Measurements from ENCODE around the gene DXO.
"Not testable (repeated sequence)": the region's sequence is repeated elsewhere in the genome, so short reads cannot be mapped to it uniquely, and the experiment has no call there.

The DXO gene

DNA sequence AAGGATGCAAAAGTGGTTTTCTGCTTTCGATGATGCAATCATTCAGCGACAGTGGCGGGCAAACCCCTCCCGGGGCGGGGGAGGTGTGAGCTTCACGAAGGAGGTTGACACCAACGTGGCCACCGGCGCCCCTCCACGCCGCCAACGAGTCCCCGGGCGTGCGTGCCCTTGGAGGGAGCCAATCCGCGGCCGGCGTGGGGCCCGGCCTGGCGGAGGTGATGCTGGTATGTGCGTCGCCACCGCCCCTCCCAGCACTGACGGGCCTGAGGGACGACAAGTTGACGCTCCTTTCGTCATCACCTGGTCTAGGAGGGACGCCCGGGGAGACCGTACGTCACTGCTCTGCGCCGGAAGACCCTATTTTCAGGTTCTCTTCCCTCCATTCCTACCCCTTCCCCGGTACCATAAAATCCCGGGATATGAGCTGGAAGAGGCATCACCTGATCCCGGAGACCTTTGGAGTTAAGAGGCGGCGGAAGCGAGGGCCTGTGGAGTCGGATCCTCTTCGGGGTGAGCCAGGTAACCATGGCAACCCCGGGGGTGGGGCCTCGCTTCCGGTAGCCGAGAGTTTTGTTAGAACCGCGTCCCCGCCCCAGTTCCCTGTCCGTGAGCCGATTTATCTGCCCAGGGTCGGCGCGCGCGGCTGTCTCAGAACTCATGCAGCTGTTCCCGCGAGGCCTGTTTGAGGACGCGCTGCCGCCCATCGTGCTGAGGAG, at the start of gene DXO:
DXO (minus strand) TSS at position 146 of the 716 bp plus-strand sequence. CDS start 463 bp downstream, outside the sequence.
- DNase-seq = peak; percentile 95 to 96

DNA sequence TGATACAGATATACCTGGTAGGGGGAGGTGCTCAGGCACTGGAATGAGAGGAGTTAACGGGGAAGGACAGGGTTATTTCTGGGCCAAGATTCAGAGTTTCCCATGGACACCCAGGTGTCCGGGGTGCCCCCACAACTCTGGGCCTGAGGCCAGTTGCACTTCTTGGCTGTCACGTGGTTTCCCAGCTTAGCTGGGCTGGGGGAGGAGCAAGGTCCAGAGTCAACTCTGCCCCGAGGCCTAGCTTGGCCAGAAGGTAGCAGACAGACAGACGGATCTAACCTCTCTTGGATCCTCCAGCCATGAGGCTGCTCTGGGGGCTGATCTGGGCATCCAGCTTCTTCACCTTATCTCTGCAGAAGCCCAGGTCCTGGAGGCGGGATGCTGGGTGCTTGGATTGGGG, 42.6 kb upstream of the DXO start, which contains the start of gene C4B:
C4B (plus strand) TSS at position 249 of the 400 bp plus-strand sequence; CDS start at position 300, 51 bp downstream.
- not testable (repeated sequence) for DNase-seq

GRCh38 chr6:32013738-32014137, 41.8 kb upstream of the DXO start:
- DNase-seq = not testable (repeated sequence)

- not testable (repeated sequence) for DNase-seq
These were observed 41.1 kb upstream of the DXO start for GRCh38 chr6:32012941-32013617.

DNA sequence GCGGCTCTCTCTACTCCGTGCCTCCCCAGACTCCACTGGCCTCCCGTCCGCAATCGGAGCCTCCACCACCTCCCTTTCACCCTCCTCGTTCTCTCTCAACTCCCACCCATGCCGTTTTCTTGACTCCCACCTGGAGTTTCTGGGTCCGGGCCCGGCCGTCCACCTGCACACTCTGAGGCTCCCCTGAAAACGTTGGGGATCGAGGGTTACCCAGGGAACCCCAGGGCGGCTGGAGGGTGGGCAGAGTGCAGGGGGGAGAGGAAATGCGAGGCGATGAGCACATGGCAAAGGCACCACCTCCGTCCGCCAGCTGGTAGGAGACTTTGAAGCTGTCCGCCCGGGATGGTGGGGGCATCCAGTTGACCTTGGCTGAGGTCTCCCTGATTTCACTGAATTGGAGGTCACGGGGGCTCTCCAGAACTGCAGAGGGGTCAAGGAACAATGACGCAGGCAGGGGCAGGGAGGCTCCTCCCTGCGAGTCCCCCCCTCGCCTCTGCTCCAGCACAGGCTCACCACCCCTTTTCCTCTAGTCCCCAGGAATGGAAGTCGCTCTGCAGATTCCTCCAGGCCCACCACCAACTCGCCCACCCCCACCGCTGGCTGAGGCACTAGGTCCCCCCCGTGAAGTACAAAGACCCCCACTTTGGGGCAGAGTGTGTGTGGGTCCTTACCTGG, 39.1 kb upstream of the DXO start:
- DNase-seq = not testable (repeated sequence)

- not testable (repeated sequence) for DNase-seq
These were observed 37.6 kb upstream of the DXO start for GRCh38 chr6:32009537-32009936.

- peak; percentile 77 to 85 for DNase-seq
These were observed 36.7 kb upstream of the DXO start for GRCh38 chr6:32008616-32009015.

GRCh38 chr6:32008037-32008436, 36.1 kb upstream of the DXO start:
- not testable (repeated sequence) for DNase-seq

DNA sequence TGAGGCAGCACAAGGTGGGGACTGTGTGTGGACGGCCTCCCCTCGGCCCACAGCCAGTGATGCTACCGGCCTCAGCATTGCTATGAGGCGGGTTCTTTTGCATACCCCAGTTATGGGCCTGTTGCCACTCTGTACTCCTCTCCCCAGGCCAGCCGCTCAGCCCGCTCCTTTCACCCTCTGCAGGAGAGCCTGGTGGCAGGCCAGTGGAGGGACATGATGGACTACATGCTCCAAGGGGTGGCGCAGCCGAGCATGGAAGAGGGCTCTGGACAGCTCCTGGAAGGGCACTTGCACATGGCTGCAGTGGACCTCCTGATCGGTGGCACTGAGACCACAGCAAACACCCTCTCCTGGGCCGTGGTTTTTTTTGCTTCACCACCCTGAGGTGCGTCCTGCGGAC, 35.1 kb upstream of the DXO start:
- DNase-seq = not testable (repeated sequence)

- DNase-seq = not testable (repeated sequence)
These were observed 34.1 kb upstream of the DXO start for GRCh38 chr6:32005991-32006529.

GRCh38 chr6:32005538-32005880, 33.6 kb upstream of the DXO start:
- DNase-seq = not testable (repeated sequence)

DNA sequence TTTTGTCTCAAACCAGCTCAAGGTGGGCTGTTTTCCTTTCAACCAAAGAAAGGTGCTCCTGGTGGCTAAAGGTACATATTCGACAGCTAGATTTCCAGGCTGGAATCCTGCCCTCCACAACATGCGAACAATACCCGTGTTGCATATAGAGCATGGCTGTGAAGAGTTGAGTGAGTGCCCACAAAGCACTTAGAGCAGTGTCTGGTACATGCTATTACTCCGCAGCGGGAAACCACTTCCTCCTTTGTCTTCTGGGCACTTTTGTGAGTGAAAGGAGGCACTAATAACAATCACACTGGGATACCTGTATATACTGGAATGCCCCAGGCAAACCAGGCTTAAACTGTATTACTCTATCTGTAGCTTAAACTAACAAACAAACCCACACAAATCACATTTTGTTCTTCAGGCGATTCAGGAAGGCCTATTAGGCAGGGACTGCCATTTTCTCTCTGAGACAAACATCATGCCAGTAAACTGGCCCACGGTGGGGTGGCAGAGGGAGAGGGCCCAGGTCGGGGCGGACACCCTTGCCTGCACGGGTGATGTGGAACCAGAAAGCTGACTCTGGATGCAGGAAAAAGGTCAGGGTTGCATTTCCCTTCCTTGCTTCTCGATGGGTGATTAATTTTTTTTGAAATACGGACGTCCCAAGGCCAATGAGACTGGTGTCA, 33.1 kb upstream of the DXO start:
- not testable (repeated sequence) for DNase-seq

DNA sequence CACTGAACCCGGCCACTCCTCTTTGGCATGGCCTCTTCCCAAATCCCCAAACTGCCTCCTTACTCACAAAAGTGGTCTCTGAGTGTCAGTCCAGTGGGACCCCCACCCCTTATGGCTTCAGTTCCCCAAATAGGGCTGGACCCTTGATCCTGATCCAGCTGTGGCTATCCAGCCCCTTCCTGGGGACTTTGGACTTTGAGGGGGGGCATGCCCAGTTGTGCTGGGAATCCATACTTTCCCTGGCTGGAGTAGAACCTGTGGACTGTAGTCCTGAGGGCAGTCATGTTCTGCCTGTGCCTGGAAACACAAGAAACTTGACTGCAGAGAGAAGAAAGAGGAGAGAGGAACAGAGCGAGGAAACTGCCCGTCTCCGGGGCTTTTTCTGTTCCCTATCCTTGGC, 32.5 kb upstream of the DXO start:
- DNase-seq = not testable (repeated sequence)

- DNase-seq = not testable (repeated sequence)
These were observed 31.4 kb upstream of the DXO start for GRCh38 chr6:32003301-32003700.

DNA sequence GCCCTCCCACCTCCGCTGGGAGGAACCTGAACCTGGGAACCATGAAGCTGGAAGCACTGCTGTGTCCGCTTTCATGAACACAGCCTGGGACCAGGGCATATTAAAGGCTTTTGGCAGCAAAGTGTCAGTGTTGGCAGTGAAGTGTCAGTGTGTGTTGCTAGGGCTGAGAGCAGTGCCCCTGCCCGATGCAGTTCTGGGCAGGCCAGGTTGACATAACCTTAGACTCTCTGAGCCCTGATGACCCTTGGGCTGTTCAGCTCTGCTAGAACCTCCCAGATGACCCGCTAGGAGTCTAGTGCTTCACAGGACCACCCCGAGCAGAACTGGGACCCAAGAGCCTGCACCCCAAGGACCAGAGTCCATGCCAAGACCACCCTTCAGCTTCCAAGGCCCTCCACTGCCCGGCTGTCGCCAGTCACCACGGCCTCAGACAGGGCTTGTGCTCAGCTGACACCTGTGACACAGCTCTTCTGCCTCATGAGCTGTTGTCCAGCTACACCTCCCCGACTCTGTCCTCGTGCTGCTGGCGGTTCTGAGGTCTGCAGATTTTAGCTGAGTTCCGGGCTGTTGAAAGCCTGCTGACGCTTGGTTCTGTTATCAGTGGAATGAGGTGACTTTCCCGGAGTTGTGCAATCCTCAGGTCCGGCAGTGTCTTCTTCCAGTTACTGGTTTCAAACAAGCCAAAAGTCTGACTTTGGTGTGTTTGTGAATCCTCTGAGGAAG, 30.8 kb upstream of the DXO start:
- not testable (repeated sequence) for DNase-seq

DNA sequence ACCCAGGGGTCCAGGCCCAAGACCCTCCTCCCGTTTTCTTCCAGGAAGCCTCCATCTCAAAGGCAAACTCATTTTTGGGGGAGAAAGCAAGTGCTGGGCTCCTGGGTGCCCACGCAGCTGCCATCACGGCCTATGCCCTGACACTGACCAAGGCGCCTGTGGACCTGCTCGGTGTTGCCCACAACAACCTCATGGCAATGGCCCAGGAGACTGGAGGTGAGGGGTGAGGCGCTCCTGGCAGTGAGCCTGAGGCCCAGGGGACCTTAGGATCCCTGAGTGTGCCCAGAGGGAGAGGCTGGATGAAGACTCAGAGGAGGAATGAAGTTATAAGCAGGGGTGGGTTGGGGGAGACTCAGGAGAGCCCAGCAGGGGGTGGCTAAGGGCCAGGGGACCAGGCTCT, 24.4 kb upstream of the DXO start:
- DNase-seq = not testable (repeated sequence)

GRCh38 chr6:31994421-31994820, 22.5 kb upstream of the DXO start:
- not testable (repeated sequence) for DNase-seq

GRCh38 chr6:31989363-31989762, 17.4 kb upstream of the DXO start:
- DNase-seq = not testable (repeated sequence)

- not testable (repeated sequence) for DNase-seq
These were observed 9.8 kb upstream of the DXO start, which contains the start of gene C4A for GRCh38 chr6:31981744-31982143. TSS of gene C4A (plus strand) at chr6:31982057. CDS start at chr6:31982108, 51 bp downstream.

DNA sequence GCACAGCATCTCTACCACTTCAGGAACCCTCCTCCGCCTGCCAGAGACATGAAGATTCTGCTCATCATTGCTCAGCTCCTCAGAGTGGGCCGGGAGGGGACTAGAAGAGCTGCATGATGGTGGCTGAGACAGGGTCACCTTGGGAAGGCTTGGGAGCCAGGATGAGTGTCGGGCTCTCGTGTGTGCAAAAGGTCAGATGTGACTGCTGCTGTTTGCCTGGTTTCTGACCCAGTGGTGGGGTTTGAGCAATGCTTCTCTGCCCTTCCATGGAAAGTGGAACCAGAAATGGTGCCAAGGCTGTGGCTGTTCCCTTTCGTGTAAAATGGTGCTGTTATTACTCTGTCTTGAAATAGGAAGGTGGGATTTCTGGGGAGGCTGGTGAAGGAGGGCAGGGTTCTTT, 9.1 kb upstream of the DXO start:
- DNase-seq = not testable (repeated sequence)

DNA sequence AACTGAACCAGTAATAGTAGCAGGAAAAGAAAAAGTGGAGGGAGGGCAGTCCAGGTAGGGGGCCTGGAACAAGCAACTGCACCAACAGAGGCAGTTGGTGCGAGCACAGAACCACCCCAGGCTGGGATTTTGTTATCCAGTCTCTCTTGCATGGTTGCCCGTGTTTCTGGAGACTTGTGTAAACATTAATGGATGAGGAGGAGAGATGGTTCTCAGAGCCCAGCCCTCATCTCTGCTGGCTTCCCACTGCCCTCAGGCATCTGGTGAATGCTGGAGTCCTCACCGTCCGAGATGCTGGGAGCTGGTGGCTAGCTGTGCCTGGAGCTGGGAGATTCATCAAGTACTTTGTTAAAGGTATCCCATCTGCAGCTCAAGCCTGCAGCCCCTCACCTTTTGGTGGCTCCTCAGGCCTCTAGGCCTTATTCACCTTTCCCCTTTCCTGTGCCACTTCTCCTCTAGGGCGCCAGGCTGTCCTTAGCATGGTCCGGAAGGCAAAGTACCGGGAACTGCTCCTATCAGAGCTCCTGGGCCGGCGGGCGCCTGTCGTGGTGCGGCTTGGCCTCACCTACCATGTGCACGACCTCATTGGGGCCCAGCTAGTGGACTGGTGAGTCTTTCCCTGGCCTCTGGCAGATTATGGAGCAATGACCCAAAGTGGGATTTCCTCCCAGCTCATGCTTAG, 8.4 kb upstream of the DXO start:
- not testable (repeated sequence) for DNase-seq

All from NCI-H524 (cell line).